NT2/D1 (cell line): ENCODE results near the gene FGG.

Source experiments
- SUZ12 ChIP-seq: IDR thresholded peaks from 2 replicates; pipeline ENCODE4 v1.6.1; 2011; ENCODE audit not compliant: insufficient read length, insufficient read depth; ENCODE audit errors: extremely low read depth
- ZNF274 ChIP-seq: IDR thresholded peaks from 2 replicates; pipeline ENCODE4 v1.6.1; 2011; ENCODE audit warnings: mild to moderate bottlenecking, low read depth, low read length

GRCh38 chr4:154614306-154614705 lies 1.9 kb upstream of the FGG start:
- TF ChIP-seq ZNF274 (no peak), SUZ12 (no peak)
